RWPE2 (cell line): ENCODE measurements around the gene LPO.

Experiments
- ATAC-seq: fragments of 200-7000 bp; cut with Tn5 transposase; 3 replicates; pipeline ENCODE4 v1.9.1; 2021; ENCODE audit warnings: low read depth
- DNase-seq: peaks from one replicate; pipeline ENCODE4 v3.0.0-alpha.2; 2020; ENCODE audit warnings: low spot score
- H3K27ac ChIP-seq: fragments of 450-650 bp; 2 replicates; pipeline ENCODE4 v1.5.1; 2017; ENCODE audit warnings: mild to moderate bottlenecking; ENCODE audit not compliant: poor library complexity, severe bottlenecking
- H3K27me3 ChIP-seq: fragments of 250-450 bp; sonication (Bioruptor Pico); 2 replicates; pipeline ENCODE4 v1.5.1; 2021; ENCODE audit warnings: mild to moderate bottlenecking, moderate library complexity; ENCODE audit not compliant: insufficient read depth, poor library complexity, severe bottlenecking
- H3K36me3 ChIP-seq: fragments of 250-450 bp; sonication (Bioruptor Pico); 2 replicates; pipeline ENCODE4 v1.5.1; 2020; ENCODE audit warnings: low read depth, mild to moderate bottlenecking, moderate library complexity
- H3K4me1 ChIP-seq: fragments of 250-450 bp; sonication (Bioruptor Pico); 2 replicates; pipeline ENCODE4 v1.5.1; 2021; ENCODE audit warnings: mild to moderate bottlenecking, moderate library complexity; ENCODE audit not compliant: insufficient read depth, poor library complexity, severe bottlenecking
- H3K4me3 ChIP-seq: fragments of 250-450 bp; sonication (Bioruptor Pico); 2 replicates; pipeline ENCODE4 v1.5.1; 2021; ENCODE audit warnings: mild to moderate bottlenecking, moderate library complexity; ENCODE audit not compliant: severe bottlenecking
- H3K9me3 ChIP-seq: fragments of 250-450 bp; sonication (Bioruptor Pico); 2 replicates; pipeline ENCODE4 v1.5.1; 2021; ENCODE audit warnings: mild to moderate bottlenecking, moderate library complexity; ENCODE audit not compliant: severe bottlenecking
- CTCF ChIP-seq: fragments of 450-650 bp; IDR thresholded peaks from one replicate; pipeline ENCODE4 v1.5.1; 2017; ENCODE audit warnings: mild to moderate bottlenecking, moderate library complexity; ENCODE audit not compliant: poor library complexity, severe bottlenecking

LPO gene

DNA sequence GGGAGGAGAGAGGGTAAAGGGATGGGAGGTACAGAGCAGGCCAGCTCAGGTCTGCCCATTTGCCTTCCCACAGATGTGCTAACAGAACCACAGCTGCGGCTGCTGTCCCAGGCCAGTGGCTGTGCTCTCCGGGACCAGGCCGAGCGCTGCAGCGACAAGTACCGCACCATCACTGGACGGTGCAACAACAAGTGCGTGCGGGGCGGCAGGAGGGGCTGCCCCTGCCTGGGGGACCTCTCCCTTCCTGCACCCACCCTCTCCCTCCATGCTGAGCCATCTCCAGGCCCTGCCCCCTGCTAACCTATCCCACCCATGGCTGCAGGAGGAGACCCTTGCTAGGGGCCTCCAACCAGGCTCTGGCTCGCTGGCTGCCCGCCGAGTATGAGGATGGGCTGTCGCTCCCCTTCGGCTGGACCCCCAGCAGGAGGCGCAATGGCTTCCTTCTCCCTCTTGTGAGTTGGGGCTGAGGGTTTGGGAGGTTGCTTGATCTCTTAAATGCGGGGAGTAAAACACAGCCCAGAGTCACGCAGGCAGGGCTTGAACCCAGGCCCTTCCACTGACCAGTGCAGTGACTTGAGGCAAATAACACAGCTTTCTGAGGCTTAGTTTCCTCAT is 44.6 kb upstream of the LPO start:
- DNase-seq, result no peak
- H3K4me1 ChIP-seq, result peaks cover 3% of the 10 kb centered on the region
- H3K27me3 ChIP-seq, result peaks cover 8% of the 10 kb centered on the region
- H3K27ac ChIP-seq, result no peak overlapping the region
- no peaks in the 10 kb centered on the region for H3K36me3 ChIP-seq
- no peak for TF ChIP-seq CTCF
- ATAC-seq, result no peak
- no peak overlapping the region for H3K4me3 ChIP-seq
- no peaks in the 10 kb centered on the region for H3K9me3 ChIP-seq

DNA sequence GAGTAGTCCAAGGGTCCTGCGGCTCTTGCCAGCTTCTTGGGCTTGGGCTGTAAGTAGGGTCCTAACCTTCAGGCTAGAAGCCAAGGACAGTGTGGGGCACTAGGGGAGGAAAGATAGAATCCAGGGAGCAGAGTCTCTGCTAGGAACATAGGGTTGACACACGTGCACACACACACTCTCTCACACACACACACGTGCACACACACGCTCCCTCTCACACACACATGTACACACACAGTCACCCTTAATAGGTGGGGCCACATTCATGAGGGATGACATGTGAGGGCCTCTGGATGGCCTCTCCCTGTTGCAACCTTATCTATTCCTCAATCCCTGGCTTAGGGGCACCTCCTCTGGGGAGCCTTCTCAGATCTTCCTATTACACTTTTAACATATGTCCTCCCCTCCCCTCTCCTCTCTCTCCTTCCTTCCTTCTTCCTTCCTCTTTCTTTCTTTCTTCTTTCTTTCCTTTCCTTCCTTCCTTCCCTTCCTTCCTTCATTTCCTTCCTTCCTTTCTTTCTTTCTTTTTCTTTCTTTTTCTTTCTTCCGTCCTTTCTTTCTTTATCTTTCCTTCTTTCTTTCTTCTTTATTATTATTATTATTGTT is 42.8 kb upstream of the LPO start:
- Histone ChIP-seq H3K27ac (no peak overlapping the region), H3K9me3 (no peaks in the 10 kb centered on the region), H3K36me3 (no peaks in the 10 kb centered on the region), H3K4me1 (peaks cover 3% of the 10 kb centered on the region), H3K27me3 (peaks cover 8% of the 10 kb centered on the region), H3K4me3 (no peak overlapping the region)
- no peak for ATAC-seq
- TF ChIP-seq CTCF, result no peak
- no peak for DNase-seq

- ATAC-seq, result no peak
- Histone ChIP-seq H3K4me1 (peaks cover 3% of the 10 kb centered on the region), H3K36me3 (no peaks in the 10 kb centered on the region), H3K27me3 (peaks cover 8% of the 10 kb centered on the region), H3K27ac (no peak overlapping the region), H3K4me3 (no peak overlapping the region), H3K9me3 (no peaks in the 10 kb centered on the region)
- no peak for TF ChIP-seq CTCF
- no peak for DNase-seq
Observed at GRCh38 chr17:58196610-58197009, 41.8 kb upstream of the LPO start.

- H3K27me3 ChIP-seq, result peaks cover 3% of the 10 kb centered on the region
- DNase-seq (no peak), ATAC-seq (peak; percentile 74; the same call in 2 of the 3 replicates)
- H3K4me3 ChIP-seq, result no peak overlapping the region
- no peaks in the 10 kb centered on the region for H3K9me3 ChIP-seq
- no peak overlapping the region for H3K27ac ChIP-seq
- peak; percentile 44 for TF ChIP-seq CTCF
- H3K36me3 ChIP-seq, result no peaks in the 10 kb centered on the region
- peaks cover 3% of the 10 kb centered on the region for H3K4me1 ChIP-seq
Observed at GRCh38 chr17:58200024-58200633, 38.3 kb upstream of the LPO start.

GRCh38 chr17:58202859-58203258 is 35.5 kb upstream of the LPO start:
- Histone ChIP-seq H3K27ac (no peak overlapping the region), H3K9me3 (no peaks in the 10 kb centered on the region), H3K4me1 (no peaks in the 10 kb centered on the region), H3K36me3 (peaks cover 6% of the 10 kb centered on the region; the same call in 1 of the 2 replicates), H3K4me3 (no peak overlapping the region), H3K27me3 (peaks cover 3% of the 10 kb centered on the region)
- TF ChIP-seq CTCF, result no peak
- ATAC-seq, result no peak
- no peak for DNase-seq
